HG03521 (cell line): ENCODE data around the gene MZF1.

ENCODE experiments used
- ATAC-seq: cut with Tn5 transposase; IDR thresholded peaks from one replicate; pipeline ENCODE4 v1.9.1; 2021; ENCODE audit warnings: mild to moderate bottlenecking, moderate library complexity; ENCODE audit not compliant: unreplicated experiment

The MZF1 gene

GRCh38 chr19:58556622-58557220 is 16.4 kb downstream of the MZF1 start:
- no peak for ATAC-seq

GRCh38 chr19:58555920-58556621 is 17.1 kb downstream of the MZF1 start:
- no peak for ATAC-seq

GRCh38 chr19:58555369-58555885 is 17.7 kb downstream of the MZF1 start:
- no peak for ATAC-seq

GRCh38 chr19:58554494-58555368 is 18.4 kb downstream of the MZF1 start, which contains the start of gene CHMP2A:
TSS of gene CHMP2A (minus strand) at chr19:58555105. CDS start at chr19:58554212, 893 bp downstream.
- peak; percentile 28 for ATAC-seq

- no peak for ATAC-seq
Measured at GRCh38 chr19:58553799-58554493, 19.2 kb downstream of the MZF1 start.

GRCh38 chr19:58552655-58553054 is 20.5 kb downstream of the MZF1 start:
- ATAC-seq: no peak

GRCh38 chr19:58551577-58552471 is 21.3 kb downstream of the MZF1 start:
- no peak for ATAC-seq

GRCh38 chr19:58551123-58551497 is 22.0 kb downstream of the MZF1 start:
- no peak for ATAC-seq

GRCh38 chr19:58550362-58551122 is 22.6 kb downstream of the MZF1 start:
- ATAC-seq: no peak

- no peak for ATAC-seq
Measured at GRCh38 chr19:58549664-58550361, 23.3 kb downstream of the MZF1 start.

GRCh38 chr19:58548859-58549663 is 24.1 kb downstream of the MZF1 start:
- no peak for ATAC-seq

- no peak for ATAC-seq
Measured at GRCh38 chr19:58547323-58548312, 25.5 kb downstream of the MZF1 start.

GRCh38 chr19:58546019-58546530 is 27.1 kb downstream of the MZF1 start:
- no peak for ATAC-seq

GRCh38 chr19:58545286-58546018 is 27.7 kb downstream of the MZF1 start:
- no peak for ATAC-seq

- ATAC-seq: peak; percentile 55
Measured at GRCh38 chr19:58544591-58545285, 28.4 kb downstream of the MZF1 start.
